Measurements from ENCODE around the gene TCAF1. TPM values are rescaled to one million over a fixed set of nuclear protein-coding genes. Genes with fewer than 3 reads are reported as not detected.

Gene TCAF1
- 37.2 TPM for total RNA-seq
- 12.2 TPM for polyA plus RNA-seq (ENCODE audit: insufficient read depth, low read depth, low replicate concordance)
- long read RNA-seq, donor 1, full-length matches to known transcripts, result 5 of 5 reads
- long read RNA-seq, donor 1, partial matches to known transcripts, result 0 of 5 reads
- long read RNA-seq, donor 1, other reads (novel, unspliced or antisense), result 0 of 5 reads
- long read RNA-seq, donor 2, partial matches to known transcripts, result 0 of 1 reads
- long read RNA-seq, donor 2, other reads (novel, unspliced or antisense), result 0 of 1 reads
- long read RNA-seq, donor 3, full-length matches to known transcripts, result 3 of 3 reads
- long read RNA-seq, donor 3, partial matches to known transcripts, result 0 of 3 reads
- long read RNA-seq, donor 3, other reads (novel, unspliced or antisense), result 0 of 3 reads
- long read RNA-seq, donor 4, full-length matches to known transcripts, result 2 of 35 reads
- long read RNA-seq, donor 4, partial matches to known transcripts, result 33 of 35 reads
- long read RNA-seq, donor 4, other reads (novel, unspliced or antisense), result 0 of 35 reads
- long read RNA-seq, donor 5, result 0 reads
- long read RNA-seq, donor 6, result 0 reads
- long read RNA-seq, donor 7, full-length matches to known transcripts, result 7 of 32 reads
- long read RNA-seq, donor 7, partial matches to known transcripts, result 13 of 32 reads
- long read RNA-seq, donor 7, other reads (novel, unspliced or antisense), result 12 of 32 reads
- long read RNA-seq, donor 8, partial matches to known transcripts, result 0 of 1 reads
- long read RNA-seq, donor 8, other reads (novel, unspliced or antisense), result 0 of 1 reads
- long read RNA-seq, donor 9, result 0 reads
- long read RNA-seq, donor 10, partial matches to known transcripts, result 0 of 1 reads
- long read RNA-seq, donor 10, other reads (novel, unspliced or antisense), result 0 of 1 reads

DNA sequence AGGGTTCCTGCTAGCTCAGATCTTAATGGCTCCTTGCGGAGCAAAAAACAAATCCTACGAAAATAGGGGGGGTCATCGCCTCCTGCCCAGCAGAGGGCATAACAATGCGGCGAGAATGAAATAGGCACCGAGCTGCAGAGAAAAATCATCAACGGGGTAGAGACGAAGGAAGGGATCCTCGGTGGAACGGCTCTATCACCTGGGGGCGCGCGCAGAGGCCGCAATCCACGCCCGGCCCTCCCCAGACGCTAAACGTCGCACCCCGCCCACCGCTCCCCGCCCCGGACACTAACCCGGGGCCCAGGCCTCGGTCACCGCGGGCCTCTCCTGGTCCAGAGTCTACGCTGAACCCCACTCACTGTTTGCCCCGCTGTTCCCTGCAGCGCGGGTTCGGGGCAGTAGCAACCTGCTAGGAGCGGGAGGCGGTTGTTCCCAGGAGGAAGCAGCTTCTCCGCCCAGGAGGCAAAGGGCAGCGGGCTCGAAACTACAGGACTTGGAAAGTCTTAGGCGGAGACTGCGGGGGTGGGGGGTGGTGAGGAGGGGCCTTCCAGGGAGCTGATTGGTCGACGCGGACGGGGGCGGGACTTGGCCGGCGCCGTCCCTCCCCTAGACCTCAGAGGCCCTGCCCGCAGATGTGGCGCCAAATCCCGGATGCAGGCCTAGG, at the start of gene TCAF1:
Gene TCAF1 (minus strand): TSS at position 509 of the 664 bp plus-strand sequence. CDS start 25,568 bp downstream, outside the sequence.
- H3K4me3 ChIP-seq (ENCODE audit: low read length in 3 of 3), result peak within 1 kb of the TSS; percentile 78 to 98 (median 81)
- H3K9ac ChIP-seq (ENCODE audit: low read length in 3 of 3), result peak within 1 kb of the TSS; percentile 72 to 97 (median 90)
- peaks cover 0 to 16% (median 13%) of the 10 kb centered on the region in 3 donors for H3K4me1 ChIP-seq (ENCODE audit: control insufficient read depth in 2 of 3, insufficient read depth in 2 of 3, low read depth in 1 of 3, low read length in 3 of 3)
- intact Hi-C loops (cut with DNase I), result no loop called here
- DNase-seq, result peak; percentile 97 to 99 (median 98)
- H3K9me3 ChIP-seq (ENCODE audit: control insufficient read depth in 2 of 3, insufficient read depth in 1 of 3, low read length in 3 of 3), result peaks cover 0 to 3% (median 0%) of the 10 kb centered on the region in 3 donors
- peak within 1 kb of the TSS; percentile 96 to 98 for H3K27ac ChIP-seq (ENCODE audit: low read depth in 2 of 2, low read length in 2 of 2)
- TF ChIP-seq CTCF (IDR thresholded peaks at IDR 0.05; ENCODE audit: borderline replicate concordance, extremely low read depth, insufficient read depth), result peak; percentile 29
- no peaks in the 10 kb centered on the region for H3K27me3 ChIP-seq (ENCODE audit: control insufficient read depth, insufficient read depth, low read length)
- FAIRE-seq, result peak; percentile 87
- H3K36me3 ChIP-seq (ENCODE audit: control insufficient read depth in 2 of 3, insufficient read depth in 3 of 3, low read length in 3 of 3), result no peaks in the 10 kb centered on the region

- TF ChIP-seq CTCF (IDR thresholded peaks at IDR 0.05; ENCODE audit: borderline replicate concordance, extremely low read depth, insufficient read depth), result no peak
- Histone ChIP-seq H3K4me1 (ENCODE audit: control insufficient read depth in 2 of 3, insufficient read depth in 2 of 3, low read depth in 1 of 3, low read length in 3 of 3) (no peaks in the 10 kb centered on the region), H3K27me3 (ENCODE audit: control insufficient read depth, insufficient read depth, low read length) (no peaks in the 10 kb centered on the region), H3K9ac (ENCODE audit: low read length in 3 of 3) (no peak overlapping the region), H3K36me3 (ENCODE audit: control insufficient read depth in 2 of 3, insufficient read depth in 3 of 3, low read length in 3 of 3) (no peaks in the 10 kb centered on the region), H3K4me3 (ENCODE audit: low read length in 3 of 3) (no peak overlapping the region), H3K27ac (ENCODE audit: low read depth in 2 of 2, low read length in 2 of 2) (no peak overlapping the region), H3K9me3 (ENCODE audit: control insufficient read depth in 2 of 3, insufficient read depth in 1 of 3, low read length in 3 of 3) (no peaks in the 10 kb centered on the region)
- no peak for FAIRE-seq
- intact Hi-C loops (cut with DNase I), result no loop called here
- no peak for DNase-seq
Observed at GRCh38 chr7:143948733-143949132, 46.8 kb upstream of the TCAF1 start.

DNA sequence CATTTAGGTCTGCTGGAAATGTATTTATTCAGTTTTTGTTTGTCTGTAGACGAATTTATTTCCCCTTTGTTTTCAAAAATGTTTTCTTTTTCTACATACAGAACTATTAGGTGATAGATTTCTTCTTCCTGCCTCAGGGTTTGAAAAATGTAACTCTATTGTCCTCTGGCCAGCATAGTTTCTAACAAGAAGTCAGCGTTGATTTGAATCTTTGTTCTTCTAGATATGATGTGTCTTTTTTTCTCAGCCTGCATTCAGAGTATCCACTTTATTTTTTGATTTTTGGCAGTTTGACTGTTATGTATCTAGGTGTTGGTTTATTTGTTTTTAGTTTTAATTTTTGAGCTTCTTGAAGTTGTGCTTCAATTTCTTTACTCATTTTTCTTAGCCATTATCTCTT, 45.1 kb upstream of the TCAF1 start:
- no peak overlapping the region for H3K4me3 ChIP-seq (ENCODE audit: low read length in 3 of 3)
- DNase-seq (no peak), FAIRE-seq (no peak)
- no peaks in the 10 kb centered on the region for H3K27me3 ChIP-seq (ENCODE audit: control insufficient read depth, insufficient read depth, low read length)
- intact Hi-C loops (cut with DNase I), result no loop called here
- H3K4me1 ChIP-seq (ENCODE audit: control insufficient read depth in 2 of 3, insufficient read depth in 2 of 3, low read depth in 1 of 3, low read length in 3 of 3), result no peaks in the 10 kb centered on the region
- no peak overlapping the region for H3K9ac ChIP-seq (ENCODE audit: low read length in 3 of 3)
- no peaks in the 10 kb centered on the region for H3K9me3 ChIP-seq (ENCODE audit: control insufficient read depth in 2 of 3, insufficient read depth in 1 of 3, low read length in 3 of 3)
- TF ChIP-seq CTCF (IDR thresholded peaks at IDR 0.05; ENCODE audit: borderline replicate concordance, extremely low read depth, insufficient read depth), result no peak
- H3K36me3 ChIP-seq (ENCODE audit: control insufficient read depth in 2 of 3, insufficient read depth in 3 of 3, low read length in 3 of 3), result no peaks in the 10 kb centered on the region
- no peak overlapping the region for H3K27ac ChIP-seq (ENCODE audit: low read depth in 2 of 2, low read length in 2 of 2)

Measured in kidney (tissue), 22 donors.